NCI-H524 treated with DMSO at 0.1 percent for 48 hours (cell line): ENCODE measurements around the gene ACTR1A.
A peak's percentile ranks its signal among the peaks of the same experiment; 100 is the strongest.
"Not testable (repeated sequence)": the region's sequence is repeated elsewhere in the genome, so short reads cannot be mapped to it uniquely, and the experiment has no call there.

ENCODE experiments used
- DNase-seq: peaks from one replicate; lab custom pipeline; 2025; lab: John Stamatoyannopoulos, UW

Gene ACTR1A

GRCh38 chr10:102502337-102503151 lies at the start of gene ACTR1A:
TSS of gene ACTR1A (minus strand) at chr10:102502712. CDS start at chr10:102502647, 65 bp downstream.
- peak; percentile 86 for DNase-seq

- DNase-seq: no peak
These were observed 48.2 kb upstream of the ACTR1A start for GRCh38 chr10:102550636-102551210.

- no peak for DNase-seq
These were observed 47.0 kb upstream of the ACTR1A start for GRCh38 chr10:102549549-102549948.

DNA sequence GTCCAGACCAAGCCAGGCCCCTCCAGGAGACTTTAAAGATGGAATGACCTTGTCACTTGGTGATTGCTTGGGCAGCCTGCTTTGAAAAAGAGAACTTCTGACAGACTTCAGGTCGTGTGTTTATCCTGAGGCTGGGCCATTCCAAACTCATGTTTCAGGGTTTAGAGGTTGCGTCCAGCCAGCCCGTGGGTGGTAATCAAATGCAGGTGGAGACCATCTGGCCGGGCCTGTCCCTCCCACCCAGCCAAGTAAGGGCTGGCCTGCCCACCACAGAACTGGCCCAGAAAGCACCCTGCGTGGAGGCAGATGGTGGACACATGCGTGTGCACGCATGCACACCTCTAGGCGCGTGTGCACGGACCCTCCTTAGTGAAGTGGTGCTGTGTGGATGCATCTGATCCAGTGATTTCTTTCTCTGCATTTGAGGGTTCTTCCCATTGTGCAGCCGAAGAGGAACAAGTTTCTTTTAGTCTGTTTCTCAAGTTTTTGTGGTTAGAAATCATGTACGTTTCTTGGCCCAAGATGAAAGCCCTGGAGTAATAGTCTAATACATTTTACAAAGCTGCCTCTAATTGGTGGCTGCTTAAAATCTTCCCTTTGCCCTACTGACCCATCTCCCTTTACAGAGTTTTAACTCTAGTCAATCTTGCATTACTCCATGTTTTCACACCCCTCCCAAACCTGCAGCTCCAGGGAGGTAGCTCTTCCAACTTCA lies 44.3 kb upstream of the ACTR1A start:
- no peak for DNase-seq

DNA sequence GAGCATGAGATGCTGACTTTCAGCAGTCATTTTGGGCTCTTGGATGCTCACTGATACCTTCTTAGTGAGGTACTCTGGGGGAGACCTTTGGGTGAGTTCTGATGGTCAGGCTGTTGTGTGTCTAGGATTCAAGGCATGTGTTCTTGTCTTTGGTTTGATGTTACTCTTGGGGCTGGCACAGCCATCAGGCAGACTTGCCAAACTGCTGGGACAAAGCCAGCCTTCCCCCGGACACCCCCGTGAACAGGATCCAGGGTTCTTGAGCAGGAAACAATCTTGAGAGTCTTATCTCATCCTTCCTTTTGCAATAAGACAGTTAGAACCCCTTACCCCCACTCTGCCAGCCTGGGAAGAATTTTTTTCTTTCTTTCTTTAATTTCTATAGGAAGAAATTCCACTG lies 43.5 kb upstream of the ACTR1A start:
- no peak for DNase-seq

- no peak for DNase-seq
These were observed 42.9 kb upstream of the ACTR1A start for GRCh38 chr10:102545265-102545871.

DNA sequence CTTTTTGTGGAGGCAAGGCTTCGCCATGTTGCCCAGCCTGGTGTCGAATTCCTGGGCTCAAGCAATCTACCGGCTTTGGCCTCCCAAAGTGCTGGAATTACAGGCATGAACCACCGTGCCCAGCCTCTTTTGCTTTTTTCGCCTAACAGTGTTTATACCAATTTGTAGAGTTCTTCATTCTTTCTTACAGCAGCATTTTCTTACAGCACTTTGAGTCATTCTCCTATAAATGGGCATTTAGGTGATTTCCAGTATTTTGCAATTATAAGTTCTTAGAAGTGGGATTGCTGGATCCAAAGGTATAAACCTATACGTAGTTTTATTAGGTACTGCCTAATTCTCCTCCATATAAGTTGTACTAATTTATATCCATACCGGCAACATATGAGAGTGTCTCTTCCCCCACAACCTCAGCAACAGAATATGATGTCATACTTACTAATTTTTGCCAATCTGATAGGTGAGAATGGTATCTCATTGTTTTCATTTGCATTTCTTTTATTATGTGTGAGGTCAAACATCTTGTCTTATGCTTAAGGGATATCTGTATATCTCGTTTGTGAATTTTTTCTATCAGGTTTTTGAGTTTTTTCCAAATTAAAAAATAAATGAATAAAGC lies 40.4 kb upstream of the ACTR1A start:
- DNase-seq: no peak

GRCh38 chr10:102540023-102540422 lies 37.5 kb upstream of the ACTR1A start:
- no peak for DNase-seq

DNA sequence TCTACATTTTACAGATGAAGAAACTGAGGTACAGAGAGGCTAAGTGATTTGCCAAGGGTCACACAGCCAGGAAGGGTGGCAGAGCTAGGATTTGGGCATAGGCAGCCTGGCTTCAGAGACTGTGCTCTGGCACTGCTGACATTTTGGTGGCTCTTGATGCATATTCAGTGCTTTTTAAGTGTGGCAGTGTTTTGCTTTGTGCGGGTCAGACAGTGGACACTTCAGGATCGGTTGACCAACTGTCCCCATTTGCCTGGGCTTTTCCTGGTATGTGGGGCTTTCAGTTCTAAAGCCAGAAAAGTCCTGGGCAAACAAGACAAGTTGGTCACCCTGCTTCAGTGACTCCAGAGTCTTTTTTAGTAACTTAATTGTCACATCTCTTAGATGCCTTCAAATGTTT lies 36.3 kb upstream of the ACTR1A start:
- DNase-seq: no peak

- DNase-seq: no peak
These were observed 35.4 kb upstream of the ACTR1A start for GRCh38 chr10:102537948-102538347.

DNA sequence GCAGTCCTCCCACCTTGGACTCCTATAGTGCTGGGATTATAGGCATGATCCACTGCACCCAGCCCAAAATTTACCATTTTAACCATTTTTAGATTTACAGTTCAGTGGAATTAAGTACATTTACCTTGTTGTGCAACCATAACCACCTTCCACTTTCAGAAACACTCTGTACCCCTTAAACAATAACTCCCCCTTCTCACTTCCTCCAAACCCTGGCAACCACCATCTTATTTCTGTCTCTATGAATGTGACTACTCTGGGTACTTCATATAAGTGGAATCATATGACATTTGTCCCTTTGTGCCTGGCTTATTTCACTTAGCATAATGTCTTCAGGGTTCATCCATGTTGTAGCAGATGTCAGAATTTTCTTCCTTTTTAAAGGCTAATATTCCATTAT lies 34.9 kb upstream of the ACTR1A start:
- no peak for DNase-seq

DNA sequence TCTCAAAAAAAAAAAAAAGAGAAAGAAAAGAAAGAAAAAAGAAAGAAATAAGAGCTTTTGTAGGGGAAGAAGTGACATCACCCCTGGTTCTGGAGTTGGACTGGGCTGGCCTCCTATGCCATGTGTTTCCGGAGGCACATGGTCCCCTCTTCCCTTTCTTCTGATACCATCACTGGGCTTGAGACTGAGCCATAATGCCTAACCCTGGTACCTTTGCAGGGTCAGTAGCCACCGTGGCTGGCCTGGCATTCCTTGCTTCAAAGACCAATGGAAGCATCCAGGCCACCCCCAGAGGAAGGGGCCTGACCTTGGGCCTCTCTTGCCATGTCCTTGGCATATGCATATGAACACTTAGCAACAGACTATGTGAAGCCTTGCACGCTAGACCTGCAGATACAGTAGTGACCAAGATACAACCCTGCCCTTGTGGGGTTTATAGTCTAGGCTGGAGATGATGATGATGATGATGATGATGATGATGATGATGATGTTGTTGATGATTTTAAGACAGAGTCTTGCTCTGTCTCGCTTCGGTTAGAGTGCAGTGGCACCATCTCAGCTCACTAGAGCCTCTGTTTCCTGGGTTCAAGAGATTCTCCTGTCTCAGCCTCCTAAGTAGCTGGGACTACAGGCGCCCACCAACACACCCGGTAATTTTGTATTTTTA lies 33.1 kb upstream of the ACTR1A start:
- DNase-seq: no peak

DNA sequence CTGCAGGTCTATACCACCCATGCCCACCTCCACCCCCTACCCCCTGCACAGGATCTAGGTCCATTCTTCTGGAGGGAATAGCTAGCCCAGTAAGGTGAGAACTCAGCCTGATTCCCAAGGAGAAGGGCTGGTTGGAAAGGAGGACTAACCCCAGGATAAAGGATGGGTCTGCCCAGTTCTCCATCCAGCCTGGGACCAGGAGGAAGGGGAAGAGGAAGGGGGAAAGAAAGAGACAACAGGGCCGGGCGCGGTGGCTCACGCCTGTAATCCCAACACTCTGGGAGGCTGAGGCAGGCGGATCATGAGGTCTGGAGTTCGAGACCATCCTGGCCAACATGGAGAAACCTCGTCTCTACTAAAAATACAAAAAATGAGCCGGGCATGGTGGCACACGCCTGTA lies 32.5 kb upstream of the ACTR1A start:
- DNase-seq: not testable (repeated sequence)

DNA sequence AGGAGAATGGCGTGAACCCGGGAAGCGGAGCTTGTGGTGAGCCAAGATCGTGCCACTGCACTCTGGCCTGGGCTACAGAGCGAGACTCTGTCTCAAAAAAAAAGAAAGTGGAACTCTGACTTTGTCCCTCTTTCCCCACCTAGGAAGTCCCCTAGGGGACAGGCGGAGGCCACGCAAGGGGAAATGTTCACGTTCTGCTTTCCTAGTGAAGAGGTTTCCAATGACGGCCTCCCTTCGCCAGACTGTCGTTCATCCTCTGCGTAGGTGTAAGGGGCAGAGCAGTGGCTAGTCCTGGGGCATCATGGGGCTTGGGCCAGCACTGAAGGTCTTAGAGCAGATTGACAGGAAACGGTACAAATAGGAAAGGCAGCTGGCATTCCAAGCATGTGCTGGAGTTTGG lies 31.8 kb upstream of the ACTR1A start:
- no peak for DNase-seq

GRCh38 chr10:102527546-102527945 lies 25.0 kb upstream of the ACTR1A start:
- no peak for DNase-seq

DNA sequence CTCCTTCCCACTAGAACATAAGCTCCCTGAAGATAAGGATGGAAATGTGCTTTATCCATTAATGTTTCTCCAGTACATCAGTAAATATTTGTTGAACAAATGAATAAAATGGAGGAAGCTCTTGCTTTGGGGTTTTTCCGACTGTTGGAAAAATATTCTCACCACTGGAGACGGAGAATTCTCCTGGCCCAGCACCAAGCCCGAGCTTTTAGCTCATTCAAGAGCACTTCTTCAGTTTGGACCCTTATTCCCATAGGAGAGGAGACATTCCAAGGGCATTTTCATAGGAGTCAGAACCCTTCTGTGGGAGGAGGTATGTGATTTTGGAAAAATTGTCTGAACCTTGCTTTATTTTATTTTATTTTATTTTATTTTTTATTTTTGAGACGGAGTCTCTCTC lies 22.2 kb upstream of the ACTR1A start:
- DNase-seq: no peak

DNA sequence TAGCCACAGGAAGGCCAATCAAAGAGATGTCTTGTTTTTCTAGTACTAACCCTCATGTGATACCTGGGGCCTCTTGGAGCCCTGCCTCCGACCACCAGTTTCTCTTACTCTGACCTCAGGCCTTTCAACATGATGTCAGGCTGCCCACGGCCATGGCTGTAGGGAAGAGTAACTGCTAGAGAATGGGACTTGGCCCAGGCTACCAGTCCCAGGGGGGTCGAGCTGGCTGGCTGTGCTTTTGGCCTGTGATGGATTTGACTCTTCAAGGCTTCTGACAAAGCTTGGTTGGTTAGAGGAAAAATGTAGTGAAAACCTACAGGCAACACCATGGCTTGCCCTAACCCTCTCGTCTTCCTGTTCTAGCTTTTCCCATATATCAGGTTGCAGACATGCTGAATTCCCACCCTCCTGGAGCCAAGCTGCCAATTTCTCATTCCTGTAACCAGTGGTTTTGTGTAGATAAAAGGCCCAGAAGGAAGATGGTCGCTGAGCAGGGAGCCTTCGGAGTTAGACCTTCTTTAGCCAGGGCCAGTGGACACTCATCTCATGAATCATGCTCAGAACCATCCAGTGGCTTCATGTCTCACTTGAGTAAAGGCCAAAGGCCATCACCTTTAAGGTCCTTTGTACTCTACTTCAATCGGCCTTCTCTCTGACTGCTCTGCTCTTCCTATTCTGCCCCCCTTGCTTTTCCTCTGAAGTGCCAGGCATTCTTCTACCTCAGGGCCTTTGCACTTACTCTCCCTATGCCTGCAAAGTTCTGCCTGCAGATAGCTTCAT lies 20.9 kb upstream of the ACTR1A start:
- DNase-seq: no peak

DNA sequence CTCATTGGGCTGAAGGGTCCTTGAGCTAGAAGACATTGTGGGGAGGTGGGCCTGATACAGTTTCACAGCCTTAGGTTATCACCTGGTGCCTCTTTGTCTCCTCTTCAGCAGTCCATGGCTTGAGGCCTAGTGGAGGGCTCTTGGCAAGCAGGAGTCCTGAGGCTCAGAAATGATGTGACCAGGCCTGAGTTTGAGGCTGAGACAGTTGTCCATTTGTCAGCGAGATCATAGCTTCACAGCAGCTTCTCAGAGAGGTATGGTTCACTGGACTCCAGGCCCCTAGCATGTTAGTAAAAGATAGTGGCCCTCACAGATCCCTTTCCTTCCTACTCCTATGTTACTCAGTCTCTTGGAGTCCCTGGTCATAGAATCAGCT lies 20.4 kb upstream of the ACTR1A start:
- DNase-seq: no peak

DNA sequence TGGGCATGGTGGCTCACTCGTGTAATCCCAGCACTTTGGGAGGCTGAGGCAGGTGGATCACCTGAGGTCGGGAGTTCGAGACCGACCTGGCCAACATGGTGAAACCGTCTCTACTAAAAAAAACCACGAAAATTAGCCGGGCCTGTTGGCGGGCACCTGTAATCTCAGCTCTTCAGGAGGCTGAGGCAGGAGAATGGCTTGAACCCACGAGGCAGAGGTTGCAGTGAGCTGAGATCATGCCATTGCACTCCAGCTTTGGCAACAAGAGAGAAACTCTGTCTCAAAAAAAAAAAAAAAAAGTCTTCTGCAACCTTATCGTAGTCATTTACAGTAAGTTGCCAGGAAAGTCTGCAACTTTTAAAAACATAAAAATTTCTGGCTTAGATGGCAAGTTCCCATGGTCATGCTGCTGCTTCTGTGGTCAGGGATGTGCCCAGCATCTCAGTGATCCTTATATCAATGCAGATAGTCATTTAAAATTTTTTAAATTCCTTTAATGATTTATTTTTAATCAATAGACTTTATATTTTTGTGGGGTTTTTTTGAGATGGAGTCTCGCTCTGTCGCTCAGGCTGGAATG lies 16.8 kb upstream of the ACTR1A start:
- DNase-seq: no peak

- no peak for DNase-seq
These were observed 15.0 kb upstream of the ACTR1A start for GRCh38 chr10:102517553-102517952.

- DNase-seq: no peak
These were observed 13.2 kb upstream of the ACTR1A start for GRCh38 chr10:102515724-102516123.
